DND-41 (cell line): ENCODE measurements around the gene KRT84.

ENCODE experiments used
- CTCF ChIP-seq: IDR thresholded peaks from 2 replicates; pipeline ENCODE4 v1.5.1; 2012; ENCODE audit warnings: borderline replicate concordance, low read length, moderate library complexity, mild to moderate bottlenecking; ENCODE audit not compliant: poor library complexity, severe bottlenecking; ENCODE audit errors: extremely low read depth
- EZH2 ChIP-seq: IDR thresholded peaks from 3 replicates; pipeline ENCODE4 v1.6.1; 2012; ENCODE audit warnings: borderline replicate concordance, low read depth, mild to moderate bottlenecking, moderate library complexity, low read length, inconsistent platforms; ENCODE audit not compliant: severe bottlenecking

GRCh38 chr12:52359621-52360061 is 25.8 kb downstream of the KRT84 start:
- TF ChIP-seq CTCF (no peak), EZH2 (no peak)
